Smooth muscle cell (in vitro differentiated cells): ENCODE results near the gene RRP1. TPM values are rescaled to one million over a fixed set of nuclear protein-coding genes. Genes with fewer than 3 reads are reported as not detected.

Source experiments
- DNase-seq: peaks from one replicate; lab custom pipeline; 2025; ENCODE audit not compliant: unreplicated experiment; lab: John Stamatoyannopoulos, UW
- H2AFZ ChIP-seq: fragments of 200-600 bp; sonication (generic); 2 replicates; pipeline ENCODE4 v1.6.0; 2016; ENCODE audit warnings: antibody characterized with exemption, low read depth, mild to moderate bottlenecking
- H3F3A ChIP-seq: fragments of 200-600 bp; sonication (generic); 2 replicates; pipeline ENCODE4 v1.6.0; 2017; ENCODE audit warnings: antibody characterized with exemption, low read depth
- H3K27ac ChIP-seq: fragments of 200-600 bp; sonication (generic); 2 replicates; pipeline ENCODE4 v1.5.1; 2016; ENCODE audit warnings: low read depth, mild to moderate bottlenecking
- H3K27me3 ChIP-seq: fragments of 200-600 bp; sonication (generic); 2 replicates; pipeline ENCODE4 v1.6.1; 2016; ENCODE audit warnings: low read depth, mild to moderate bottlenecking
- H3K36me3 ChIP-seq: fragments of 200-600 bp; sonication (generic); 2 replicates; pipeline ENCODE4 v1.5.1; 2016; ENCODE audit warnings: low read depth
- H3K4me1 ChIP-seq: fragments of 200-600 bp; sonication (generic); 2 replicates; pipeline ENCODE4 v1.5.1; 2016; ENCODE audit warnings: low read depth
- H3K4me2 ChIP-seq: fragments of 200-600 bp; sonication (generic); 2 replicates; pipeline ENCODE4 v1.6.0; 2016; ENCODE audit warnings: mild to moderate bottlenecking
- H3K4me3 ChIP-seq: fragments of 200-600 bp; sonication (generic); 2 replicates; pipeline ENCODE4 v1.5.1; 2016; ENCODE audit warnings: mild to moderate bottlenecking
- H3K79me2 ChIP-seq: fragments of 200-600 bp; sonication (generic); 2 replicates; pipeline ENCODE4 v1.6.0; 2016; ENCODE audit warnings: low read depth, mild to moderate bottlenecking
- H3K9ac ChIP-seq: fragments of 200-600 bp; sonication (generic); 2 replicates; pipeline ENCODE4 v1.6.0; 2016; ENCODE audit warnings: low read depth
- H3K9me3 ChIP-seq: fragments of 200-600 bp; sonication (generic); replicated peaks from 2 replicates; pipeline ENCODE4 v1.5.1; 2016; ENCODE audit warnings: low read depth
- H4K20me1 ChIP-seq: fragments of 200-600 bp; sonication (generic); 2 replicates; pipeline ENCODE4 v1.6.0; 2016; ENCODE audit warnings: low read depth
- WGBS: methylation state at CpG from one replicate; pipeline ENCODE4 v1.1.7; 2016; ENCODE audit warnings: low lambda C conversion rate; 5-methylcytosine and 5-hydroxymethylcytosine counted together
- polyA plus RNA-seq: library from polyadenylated mRNA; unstranded; fragments of >200 nt; fragmentation: Nextera tagmentation; extraction: Ambion mirVana; gene quantifications from 2 replicates; pipeline ENCODE4 v1.2.1, GENCODE V29; 2016
- total RNA-seq: library from RNA; depleted of rRNA; stranded (reverse); fragments of >200 nt; gene quantifications from 2 replicates; pipeline ENCODE4 v1.2.3, GENCODE V29; 2014
- TF ChIP-seq, protein P1 (sequence below): fragments of 200-600 bp; sonication (generic); IDR thresholded peaks from 2 replicates; pipeline ENCODE4 v1.5.1; 2017; ENCODE audit warnings: borderline replicate concordance, mild to moderate bottlenecking, antibody characterized with exemption; ENCODE audit not compliant: insufficient read depth, poor library complexity, severe bottlenecking

The RRP1 gene
- total and polyA plus RNA-seq, 2 experiments from 2014 or later = 11.3 to 17.5 TPM

DNA sequence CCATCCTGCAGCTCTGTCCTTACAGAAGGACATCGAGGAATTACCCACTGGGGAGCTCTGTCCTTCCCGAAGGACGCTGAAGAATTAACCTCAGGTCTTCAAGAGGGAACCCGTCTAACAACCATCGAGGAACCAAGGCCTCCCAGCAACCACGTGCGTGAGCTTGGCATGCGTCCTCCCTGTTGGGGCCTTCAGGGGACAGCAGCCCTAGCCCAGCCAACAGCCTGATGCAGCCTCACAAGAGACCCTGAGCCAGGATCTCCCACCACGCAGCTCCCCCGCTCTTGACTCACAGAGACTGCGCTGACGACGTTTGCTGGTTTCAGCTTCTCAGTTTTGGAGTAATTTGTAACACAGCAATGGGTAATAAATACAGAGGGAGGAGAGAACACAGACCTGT lies 56.0 kb downstream of the RRP1 start:
- no peaks in the 10 kb centered on the region for H4K20me1 ChIP-seq

DNA sequence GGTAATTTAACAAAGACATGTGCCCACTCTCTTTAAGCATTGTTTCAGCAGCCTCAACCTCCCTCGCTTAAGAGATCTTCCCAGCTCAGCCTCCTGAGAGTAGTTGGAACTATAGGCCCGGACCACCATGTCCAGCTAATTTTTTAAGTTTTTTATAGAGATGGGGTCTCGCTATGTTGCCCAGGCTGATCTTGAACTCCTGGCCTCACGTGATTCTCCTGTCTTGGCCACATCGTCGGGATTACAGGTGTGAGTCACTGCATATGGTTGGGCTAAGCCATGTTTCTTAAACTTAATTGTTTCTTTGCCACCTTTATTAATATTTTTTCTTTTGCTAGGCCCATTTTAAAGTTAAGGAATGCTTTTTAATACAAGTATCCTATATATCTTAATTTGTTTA lies 57.1 kb downstream of the RRP1 start:
- H3K4me3 ChIP-seq = no peak overlapping the region
- no peaks in the 10 kb centered on the region for H3K9me3 ChIP-seq
- 93% methylated on average over 6 of the region's 6 CpGs for WGBS
- no peak overlapping the region for H2AFZ ChIP-seq
- H3K36me3 ChIP-seq = no peaks in the 10 kb centered on the region
- TF ChIP-seq, protein P1, sequence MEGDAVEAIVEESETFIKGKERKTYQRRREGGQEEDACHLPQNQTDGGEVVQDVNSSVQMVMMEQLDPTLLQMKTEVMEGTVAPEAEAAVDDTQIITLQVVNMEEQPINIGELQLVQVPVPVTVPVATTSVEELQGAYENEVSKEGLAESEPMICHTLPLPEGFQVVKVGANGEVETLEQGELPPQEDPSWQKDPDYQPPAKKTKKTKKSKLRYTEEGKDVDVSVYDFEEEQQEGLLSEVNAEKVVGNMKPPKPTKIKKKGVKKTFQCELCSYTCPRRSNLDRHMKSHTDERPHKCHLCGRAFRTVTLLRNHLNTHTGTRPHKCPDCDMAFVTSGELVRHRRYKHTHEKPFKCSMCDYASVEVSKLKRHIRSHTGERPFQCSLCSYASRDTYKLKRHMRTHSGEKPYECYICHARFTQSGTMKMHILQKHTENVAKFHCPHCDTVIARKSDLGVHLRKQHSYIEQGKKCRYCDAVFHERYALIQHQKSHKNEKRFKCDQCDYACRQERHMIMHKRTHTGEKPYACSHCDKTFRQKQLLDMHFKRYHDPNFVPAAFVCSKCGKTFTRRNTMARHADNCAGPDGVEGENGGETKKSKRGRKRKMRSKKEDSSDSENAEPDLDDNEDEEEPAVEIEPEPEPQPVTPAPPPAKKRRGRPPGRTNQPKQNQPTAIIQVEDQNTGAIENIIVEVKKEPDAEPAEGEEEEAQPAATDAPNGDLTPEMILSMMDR = no peak
- H4K20me1 ChIP-seq = no peaks in the 10 kb centered on the region
- H3K9ac ChIP-seq = no peak overlapping the region
- DNase-seq = no peak
- H3F3A ChIP-seq = no peaks in the 10 kb centered on the region
- no peak overlapping the region for H3K27ac ChIP-seq
- H3K4me2 ChIP-seq = no peak overlapping the region
- H3K27me3 ChIP-seq = no peaks in the 10 kb centered on the region
- H3K4me1 ChIP-seq = no peaks in the 10 kb centered on the region
- H3K79me2 ChIP-seq = no peaks in the 10 kb centered on the region

More for the DNA sequence above, 56.0 kb downstream of the RRP1 start:
- WGBS = 97% methylated on average over 13 of the region's 13 CpGs
- Histone ChIP-seq H3K79me2 (no peaks in the 10 kb centered on the region), H3K9me3 (no peaks in the 10 kb centered on the region), H3F3A (no peaks in the 10 kb centered on the region), H2AFZ (no peak overlapping the region), H3K4me3 (no peak overlapping the region), H3K9ac (no peak overlapping the region), H3K4me2 (no peak overlapping the region), H3K4me1 (no peaks in the 10 kb centered on the region), H3K27ac (no peak overlapping the region), H3K36me3 (no peaks in the 10 kb centered on the region), H3K27me3 (no peaks in the 10 kb centered on the region)
- TF ChIP-seq, protein P1 = no peak
- DNase-seq = no peak

DNA sequence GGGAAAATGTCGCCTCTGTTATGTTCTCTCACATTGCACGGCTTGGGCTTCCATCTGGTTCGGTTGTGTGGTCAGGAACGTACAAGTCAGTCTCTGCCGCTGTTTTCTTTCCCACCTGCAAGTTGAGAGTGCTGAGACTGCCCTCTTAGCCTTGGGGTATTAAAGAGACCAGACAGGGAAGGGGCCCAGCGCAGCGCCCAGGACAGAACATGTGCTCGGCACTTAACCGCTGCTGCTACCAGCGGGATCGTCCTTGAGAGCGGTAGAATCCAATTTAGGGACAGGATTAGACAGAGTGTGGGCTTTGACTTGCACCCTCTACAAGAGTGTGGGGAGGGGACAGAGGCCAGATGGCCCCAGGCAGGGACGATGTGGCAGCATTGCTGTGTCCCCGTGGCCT lies 57.9 kb downstream of the RRP1 start:
- DNase-seq = no peak

DNA sequence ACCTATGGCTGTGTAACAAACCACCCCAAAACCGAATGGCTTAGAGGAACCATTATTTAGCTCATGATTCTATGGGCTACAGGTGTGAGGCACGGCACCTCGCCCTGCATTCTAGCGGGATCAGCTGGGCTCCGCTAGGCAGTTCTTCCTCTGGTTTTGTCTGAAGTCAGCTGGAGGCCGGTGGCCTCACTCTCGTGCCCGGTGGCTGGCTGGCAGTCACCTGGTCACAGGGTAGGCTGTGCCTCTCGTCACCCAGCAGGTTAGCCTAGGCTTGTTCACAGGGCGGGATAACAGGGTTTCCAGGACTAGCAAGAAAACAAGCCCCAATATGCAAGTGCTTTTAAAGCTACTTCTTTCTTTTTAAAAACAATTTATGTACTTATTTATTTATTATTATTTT lies 59.4 kb downstream of the RRP1 start:
- Histone ChIP-seq H3K4me2 (no peak overlapping the region), H3K9me3 (no peaks in the 10 kb centered on the region), H3K4me3 (no peak overlapping the region), H3K36me3 (no peaks in the 10 kb centered on the region), H3K27me3 (no peaks in the 10 kb centered on the region), H3K4me1 (no peaks in the 10 kb centered on the region), H2AFZ (no peak overlapping the region), H3F3A (no peaks in the 10 kb centered on the region), H3K9ac (no peak overlapping the region), H3K79me2 (no peaks in the 10 kb centered on the region), H4K20me1 (no peaks in the 10 kb centered on the region), H3K27ac (no peak overlapping the region)
- TF ChIP-seq, protein P1 = no peak
- no peak for DNase-seq
- WGBS = 94% methylated on average over 10 of the region's 10 CpGs

More for the DNA sequence above, 57.9 kb downstream of the RRP1 start:
- Histone ChIP-seq H3K27ac (no peak overlapping the region), H3K4me1 (no peaks in the 10 kb centered on the region), H3F3A (no peaks in the 10 kb centered on the region), H4K20me1 (no peaks in the 10 kb centered on the region), H3K4me2 (no peak overlapping the region), H3K4me3 (no peak overlapping the region), H3K27me3 (no peaks in the 10 kb centered on the region), H2AFZ (no peak overlapping the region), H3K36me3 (no peaks in the 10 kb centered on the region), H3K9ac (no peak overlapping the region), H3K9me3 (no peaks in the 10 kb centered on the region), H3K79me2 (no peaks in the 10 kb centered on the region)
- WGBS = 94% methylated on average over 13 of the region's 14 CpGs
- TF ChIP-seq, protein P1 = no peak
